Endothelial cell of umbilical vein (primary cell): ENCODE results near the gene HLA-DPA1. TPM values are rescaled to one million over a fixed set of nuclear protein-coding genes. Genes with fewer than 3 reads are reported as not detected.

ENCODE experiments used
- BruUV-seq: library from RNA; stranded (reverse); fragments of 400-500 nt; replicated peaks from 2 replicates; lab custom pipeline; 2021; lab: Mats Ljungman, UMichigan
- CTCF ChIA-PET: fragments of 300-600, 350-600 bp; sonication (Branson Sonifier 250); formaldehyde crosslinking; loops from one replicate; lab custom pipeline; 2021; ENCODE audit warnings: antibody characterized with exemption, inconsistent platforms; lab: Charles Lee
- POLR2A ChIA-PET: fragments of 300-600, 350-600 bp; sonication (Branson Sonifier 250); formaldehyde crosslinking; loops from one replicate; lab custom pipeline; 2021; ENCODE audit warnings: antibody characterized with exemption, inconsistent platforms; lab: Charles Lee
- DNase-seq: peaks from one replicate; pipeline ENCODE4 v3.0.0-alpha.2; 2011; ENCODE audit warnings: low read depth, low spot score
- FAIRE-seq: peaks from 2 replicates; lab custom pipeline; 2011; peaks lifted over from hg19 to GRCh38; lab: Jason Lieb, UNC
- H2AFZ ChIP-seq: 2 replicates; pipeline ENCODE4 v1.6.0; 2012; ENCODE audit warnings: low read depth, low read length, control low read depth, inconsistent platforms
- H3K27ac ChIP-seq: 2 replicates; pipeline ENCODE4 v1.5.1; 2011; ENCODE audit warnings: low read depth, mild to moderate bottlenecking, control low read depth, low read length, moderate library complexity; ENCODE audit not compliant: insufficient read depth
- H3K27me3 ChIP-seq, 2 experiments: 2 replicates each; pipeline versions ENCODE4 v1.6.0 to v1.6.1; 2011; ENCODE audit warnings: low read length in 2 of 2, mixed read lengths in 1 of 2; ENCODE audit not compliant: control insufficient read depth in 2 of 2, insufficient read depth in 2 of 2
- H3K36me3 ChIP-seq, 2 experiments: 2 replicates in 1 of 2; 3 replicates in 1 of 2; pipeline ENCODE4 v1.5.1; 2011; ENCODE audit warnings: low read length in 2 of 2, mild to moderate bottlenecking in 1 of 2, moderate library complexity in 1 of 2; ENCODE audit not compliant: control insufficient read depth in 2 of 2, insufficient read depth in 2 of 2; ENCODE audit errors: extremely low read depth in 1 of 2
- H3K4me1 ChIP-seq: 3 replicates; pipeline ENCODE4 v1.5.1; 2011; ENCODE audit warnings: mild to moderate bottlenecking, low read length; ENCODE audit not compliant: control insufficient read depth, insufficient read depth; ENCODE audit errors: extremely low read depth
- H3K4me2 ChIP-seq: 2 replicates; pipeline ENCODE4 v1.6.1; 2011; ENCODE audit warnings: low read length, control low read depth, mixed read lengths; ENCODE audit not compliant: insufficient read depth
- H3K4me3 ChIP-seq, 3 experiments: fragments of 200-600 bp in 1 of 3; sonication (generic), shearing (Covaris generic) in 1 of 3; replicated peaks in 1 of 3; 2 replicates each; pipeline ENCODE4 v1.5.1; 2011 to 2016; ENCODE audit warnings: control low read depth in 3 of 3, low read length in 3 of 3, mild to moderate bottlenecking in 2 of 3, inconsistent platforms in 1 of 3, low read depth in 1 of 3, moderate library complexity in 1 of 3; ENCODE audit not compliant: insufficient read depth in 1 of 3
- H3K79me2 ChIP-seq: 2 replicates; pipeline ENCODE4 v1.6.0; 2012; ENCODE audit warnings: low read length, inconsistent platforms; ENCODE audit not compliant: control insufficient read depth, insufficient read depth
- H3K9ac ChIP-seq: replicated peaks from 2 replicates; pipeline ENCODE3; 2011; ENCODE audit warnings: low read length, control low read depth; ENCODE audit not compliant: insufficient read depth; ENCODE audit errors: extremely low read depth
- H3K9me1 ChIP-seq: replicated peaks from 3 replicates; pipeline ENCODE4 v1.6.0; 2011; ENCODE audit warnings: mild to moderate bottlenecking, low read length; ENCODE audit not compliant: control insufficient read depth, insufficient read depth; ENCODE audit errors: extremely low read depth
- H3K9me3 ChIP-seq: replicated peaks from 2 replicates; pipeline ENCODE4 v1.5.1; 2012; ENCODE audit warnings: low read length, inconsistent platforms; ENCODE audit not compliant: control insufficient read depth, insufficient read depth
- H4K20me1 ChIP-seq: replicated peaks from 2 replicates; pipeline ENCODE3; 2011; ENCODE audit warnings: mild to moderate bottlenecking, low read length; ENCODE audit not compliant: control insufficient read depth, insufficient read depth; ENCODE audit errors: extremely low read depth
- CTCF ChIP-seq, 2 donors: IDR thresholded peaks; 1 replicate in 1 of 2; 2 replicates in 1 of 2; pipeline ENCODE4 v1.5.1; 2011; ENCODE audit warnings: low read length in 2 of 2, mild to moderate bottlenecking in 2 of 2, moderate library complexity in 2 of 2, control low read depth in 1 of 2, inconsistent platforms in 1 of 2, low read depth in 1 of 2; ENCODE audit not compliant: insufficient read depth in 1 of 2; ENCODE audit errors: extremely low read depth in 1 of 2
- EZH2 ChIP-seq: IDR thresholded peaks from 2 replicates; pipeline ENCODE4 v1.6.1; 2012; ENCODE audit warnings: borderline replicate concordance, low read depth, mild to moderate bottlenecking, moderate library complexity, low read length, inconsistent platforms; ENCODE audit not compliant: severe bottlenecking
- FOS ChIP-seq: IDR thresholded peaks from 2 replicates; pipeline ENCODE4 v1.6.1; 2011; ENCODE audit warnings: mild to moderate bottlenecking, low read length, moderate library complexity, borderline replicate concordance; ENCODE audit not compliant: insufficient read depth
- GATA2 ChIP-seq: IDR thresholded peaks from 2 replicates; pipeline ENCODE4 v1.7.0; 2011; ENCODE audit warnings: low read depth, mild to moderate bottlenecking, moderate library complexity, mixed read lengths, low read length; ENCODE audit not compliant: insufficient read length, insufficient read depth
- JUN ChIP-seq: IDR thresholded peaks from 2 replicates; pipeline ENCODE4 v1.6.1; 2011; ENCODE audit warnings: borderline replicate concordance, low read depth; ENCODE audit not compliant: insufficient read length, insufficient read depth
- MAX ChIP-seq: IDR thresholded peaks from 2 replicates; pipeline ENCODE4 v1.6.1; 2011; ENCODE audit not compliant: insufficient read depth, insufficient read length
- MYC ChIP-seq: IDR thresholded peaks from one replicate; pipeline ENCODE4 v1.6.1; 2011; ENCODE audit warnings: mild to moderate bottlenecking, low read depth, low read length
- POLR2A ChIP-seq: IDR thresholded peaks from 2 replicates; pipeline ENCODE4 v1.6.1; 2012; ENCODE audit warnings: low read depth, mild to moderate bottlenecking, control low read depth, low read length
- POLR2AphosphoS5 ChIP-seq: IDR thresholded peaks from 2 replicates; pipeline ENCODE4 v1.6.1; 2012; ENCODE audit warnings: low read depth, mild to moderate bottlenecking, control low read depth, low read length, moderate library complexity; ENCODE audit not compliant: insufficient read depth
- dilution Hi-C: fragments of 300-500 bp; cut with MboI; formaldehyde crosslinking; loops from one replicate; pipeline ENCODE4 v1.15.0; 2019; ENCODE audit warnings: low sequenced_read_pairs; ENCODE audit not compliant: extremely low pct_ligation_motif_present
- intact Hi-C: fragments of 100-400 bp; cut with micrococcal nuclease; formaldehyde crosslinking; loops from one replicate; pipeline ENCODE4 v1.10.0; 2022
- polyA plus RNA-seq, 4 experiments: library from polyadenylated mRNA; depleted of rRNA in 3 of 4; stranded (reverse) in 3 of 4; unstranded in 1 of 4; fragments of >200 nt; gene quantifications; 2 replicates each; pipeline versions ENCODE4 v1.2.1 to v1.2.3, GENCODE V29; 2011 to 2012; ENCODE audit warnings: missing spikeins in 1 of 4
- total RNA-seq: library from RNA; stranded (reverse); gene quantifications from 2 replicates; pipeline ENCODE4 v1.2.3, GENCODE V29; 2021

Gene HLA-DPA1
- total and polyA plus RNA-seq, 2 donors (not counting 3 experiments of a cell fraction or from before 2014, with no cell fraction given): 23.2 TPM; not detected in 1

GRCh38 chr6:33049323-33050013 lies 24.0 kb downstream of the HLA-DPA1 start:
- BruUV-seq: no TSS peak
- CTCF ChIA-PET: interaction anchor here (0.8 to 2.3 kb wide), 6 partner anchors 13 to 178 kb away, joined by 3 to 6 read pairs (median 3); no protein-coding TSS in a partner anchor
- H3K9me1 ChIP-seq: no peaks in the 10 kb centered on the region
- dilution Hi-C loops: no loop called here
- FAIRE-seq (no peak), DNase-seq (no peak)
- H3K27ac ChIP-seq: no peak overlapping the region
- POLR2A ChIA-PET: no interaction called here
- H3K9ac ChIP-seq: no peak overlapping the region
- no peak overlapping the region for H3K4me3 ChIP-seq
- no peak overlapping the region for H2AFZ ChIP-seq
- H3K4me1 ChIP-seq: no peaks in the 10 kb centered on the region
- no peaks in the 10 kb centered on the region for H3K36me3 ChIP-seq
- H3K9me3 ChIP-seq: no peaks in the 10 kb centered on the region
- H3K27me3 ChIP-seq: peaks cover 20 to 23% of the 10 kb centered on the region in 2 experiments
- no peaks in the 10 kb centered on the region for H4K20me1 ChIP-seq
- H3K79me2 ChIP-seq: no peaks in the 10 kb centered on the region
- TF ChIP-seq CTCF (IDR thresholded peaks at IDR 0.05; ENCODE audit: extremely low read depth in 1 of 2, insufficient read depth in 1 of 2, low read depth in 1 of 2, low read length in 2 of 2) (no peak), EZH2 (no peak), POLR2A (no peak), GATA2 (no peak)
- no peak overlapping the region for H3K4me2 ChIP-seq
- intact Hi-C loops: no loop called here

- dilution Hi-C loops: no loop called here
- CTCF ChIA-PET: no interaction called here
Measured at GRCh38 chr6:33040157-33040556, 33.3 kb downstream of the HLA-DPA1 start.

More at GRCh38 chr6:33040157-33040556, 33.3 kb downstream of the HLA-DPA1 start:
- no TSS peak for BruUV-seq
- no peaks in the 10 kb centered on the region for H4K20me1 ChIP-seq
- intact Hi-C loops: no loop called here
- H3K4me2 ChIP-seq: no peak overlapping the region
- peaks cover 13 to 21% of the 10 kb centered on the region in 2 experiments for H3K27me3 ChIP-seq
- no peak overlapping the region for H3K4me3 ChIP-seq
- no peak overlapping the region for H3K27ac ChIP-seq
- no peak overlapping the region for H3K9ac ChIP-seq
- FAIRE-seq: no peak
- no peak for DNase-seq
- POLR2A ChIA-PET: no interaction called here
- no peaks in the 10 kb centered on the region for H3K4me1 ChIP-seq
- no peaks in the 10 kb centered on the region for H3K79me2 ChIP-seq
- no peaks in the 10 kb centered on the region for H3K9me3 ChIP-seq
- no peaks in the 10 kb centered on the region for H3K36me3 ChIP-seq
- TF ChIP-seq MAX: no peak
- TF ChIP-seq MYC: no peak
- TF ChIP-seq FOS: no peak
- TF ChIP-seq GATA2: no peak
- TF ChIP-seq CTCF (IDR thresholded peaks at IDR 0.05; ENCODE audit: extremely low read depth in 1 of 2, insufficient read depth in 1 of 2, low read depth in 1 of 2, low read length in 2 of 2): no peak
- TF ChIP-seq POLR2AphosphoS5: no peak
- no peak for TF ChIP-seq POLR2A
- no peak for TF ChIP-seq JUN
- TF ChIP-seq EZH2: no peak
- H3K9me1 ChIP-seq: no peaks in the 10 kb centered on the region
- H2AFZ ChIP-seq: no peak overlapping the region
